Nephron progenitor cell (in vitro differentiated cells): Measurements from ENCODE around the gene KLB.
"Not testable (repeated sequence)": the region's sequence is repeated elsewhere in the genome, so short reads cannot be mapped to it uniquely, and the experiment has no call there.

ENCODE experiments used
- DNase-seq: peaks from one replicate; pipeline ENCODE4 v3.0.0; 2021
- H3K27ac Mint-ChIP-seq: 2 replicates; pipeline ENCODE4 v1.8.0; 2021; ENCODE audit warnings: mild to moderate bottlenecking, moderate library complexity, mixed read lengths
- H3K27me3 Mint-ChIP-seq: 2 replicates; pipeline ENCODE4 v1.8.0; 2021; ENCODE audit warnings: mild to moderate bottlenecking, low read depth, mixed read lengths; ENCODE audit not compliant: poor library complexity
- H3K36me3 Mint-ChIP-seq: 2 replicates; pipeline ENCODE4 v1.8.0; 2021; ENCODE audit warnings: low read depth, mixed read lengths
- H3K4me1 Mint-ChIP-seq: 2 replicates; pipeline ENCODE4 v1.8.0; 2021; ENCODE audit warnings: mixed read lengths
- H3K4me3 Mint-ChIP-seq: 2 replicates; pipeline ENCODE4 v1.8.0; 2021; ENCODE audit warnings: mild to moderate bottlenecking, moderate library complexity, mixed read lengths
- H3K9me3 Mint-ChIP-seq: 2 replicates; pipeline ENCODE4 v1.8.0; 2021; ENCODE audit warnings: mild to moderate bottlenecking, moderate library complexity, mixed read lengths
- CTCF ChIP-seq: fragments of 200-600 bp; sonication (generic); IDR thresholded peaks from 2 replicates; pipeline ENCODE4 v1.5.0; 2021; ENCODE audit warnings: antibody characterized with exemption

KLB gene

GRCh38 chr4:39406763-39407583, at the start of gene KLB:
Gene KLB, plus strand, starts transcription at chr4:39406930. Its CDS starts 20 bp downstream, at chr4:39406950.
- H3K4me3 Mint-ChIP-seq = no peak within 1 kb of the TSS
- DNase-seq = no peak
- peak within 1 kb of the TSS; percentile 54 for H3K27ac Mint-ChIP-seq
- peaks cover 7% of the 10 kb centered on the region for H3K27me3 Mint-ChIP-seq
- TF ChIP-seq CTCF = no peak
- H3K9me3 Mint-ChIP-seq = no peaks in the 10 kb centered on the region
- H3K36me3 Mint-ChIP-seq = no peaks in the 10 kb centered on the region
- peaks cover 6% of the 10 kb centered on the region for H3K4me1 Mint-ChIP-seq

GRCh38 chr4:39357002-39357401, 49.7 kb upstream of the KLB start:
- peaks cover 4% of the 10 kb centered on the region for H3K27me3 Mint-ChIP-seq
- peaks cover 28% of the 10 kb centered on the region for H3K36me3 Mint-ChIP-seq
- peaks cover 32% of the 10 kb centered on the region for H3K4me1 Mint-ChIP-seq
- no peak overlapping the region for H3K4me3 Mint-ChIP-seq
- TF ChIP-seq CTCF = no peak
- peaks cover 4% of the 10 kb centered on the region for H3K9me3 Mint-ChIP-seq
- DNase-seq = no peak
- H3K27ac Mint-ChIP-seq = no peak overlapping the region

GRCh38 chr4:39360611-39361010, 46.1 kb upstream of the KLB start:
- not testable (repeated sequence) for DNase-seq, H3K27me3 Mint-ChIP-seq, H3K9me3 Mint-ChIP-seq, H3K4me3 Mint-ChIP-seq, H3K27ac Mint-ChIP-seq
- Mint-ChIP-seq H3K4me1 (peaks cover 18% of the 10 kb centered on the region), H3K36me3 (peaks cover 30% of the 10 kb centered on the region)

- Mint-ChIP-seq H3K27me3 (peaks cover 10% of the 10 kb centered on the region), H3K4me3 (no peak overlapping the region), H3K4me1 (peaks cover 22% of the 10 kb centered on the region), H3K27ac (no peak overlapping the region), H3K36me3 (peaks cover 30% of the 10 kb centered on the region), H3K9me3 (peaks cover 5% of the 10 kb centered on the region)
- no peak for TF ChIP-seq CTCF
- DNase-seq = no peak
Observed at GRCh38 chr4:39362827-39363226, 43.9 kb upstream of the KLB start.

GRCh38 chr4:39363773-39364393, 42.8 kb upstream of the KLB start:
- peaks cover 12% of the 10 kb centered on the region for H3K27me3 Mint-ChIP-seq
- no peak for TF ChIP-seq CTCF
- no peak overlapping the region for H3K27ac Mint-ChIP-seq
- H3K4me3 Mint-ChIP-seq = peak overlapping the region; percentile 95
- H3K4me1 Mint-ChIP-seq = peaks cover 22% of the 10 kb centered on the region
- DNase-seq = no peak
- peaks cover 8% of the 10 kb centered on the region for H3K9me3 Mint-ChIP-seq
- peaks cover 25% of the 10 kb centered on the region for H3K36me3 Mint-ChIP-seq

- Mint-ChIP-seq H3K36me3 (peaks cover 20% of the 10 kb centered on the region), H3K9me3 (peaks cover 12% of the 10 kb centered on the region), H3K4me3 (peak overlapping the region; percentile 95), H3K27me3 (peaks cover 12% of the 10 kb centered on the region), H3K27ac (peak overlapping the region; percentile 99), H3K4me1 (peaks cover 22% of the 10 kb centered on the region)
- DNase-seq = no peak
- TF ChIP-seq CTCF = no peak
Observed at GRCh38 chr4:39365360-39365759, 41.4 kb upstream of the KLB start.
